ENCODE results near the gene SEL1L3.

DNA sequence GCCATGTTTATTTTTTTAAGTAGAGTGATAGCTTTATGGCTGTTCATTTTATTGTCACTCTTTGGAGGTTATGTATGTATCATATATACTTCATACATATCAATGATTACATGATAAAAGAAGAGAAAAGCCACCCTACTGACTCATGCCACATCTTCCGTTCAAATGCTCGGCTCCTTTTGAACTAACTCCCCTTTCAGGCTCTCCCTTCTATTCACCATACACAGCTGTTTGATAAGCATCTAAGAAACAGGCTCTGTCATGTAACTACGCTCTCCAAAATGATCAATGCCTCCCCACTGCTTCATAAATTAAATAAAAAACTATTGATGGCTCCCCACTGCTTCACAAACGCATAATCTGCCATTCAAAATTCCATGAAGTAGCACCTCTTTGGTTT lies 89.4 kb downstream of the SEL1L3 start:
- no peak for TF ChIP-seq POLR2A (IDR thresholded peaks at IDR 0.05; ENCODE audit: low read length)
- TF ChIP-seq GATA1 (IDR thresholded peaks at IDR 0.05; ENCODE audit: low read depth, low read length) = no peak
